ENCODE measurements around the gene C1orf35.

C1orf35 gene

GRCh38 chr1:228102791-228103620, at the start of gene C1orf35:
Gene C1orf35 (minus strand): TSS chr1:228103325. CDS start chr1:228103227, 98 bp downstream.
- peak; percentile 75 for DNase-seq (ENCODE audit: low spot score)

GRCh38 chr1:228152918-228153258, 49.8 kb upstream of the C1orf35 start:
- no peak for DNase-seq (ENCODE audit: low spot score)

GRCh38 chr1:228152097-228152917, 49.2 kb upstream of the C1orf35 start:
- DNase-seq (ENCODE audit: low spot score) = no peak

- DNase-seq (ENCODE audit: low spot score) = no peak
Observed at GRCh38 chr1:228151180-228151925, 48.2 kb upstream of the C1orf35 start.

- no peak for DNase-seq (ENCODE audit: low spot score)
Observed at GRCh38 chr1:228150461-228151179, 47.5 kb upstream of the C1orf35 start.

- no peak for DNase-seq (ENCODE audit: low spot score)
Observed at GRCh38 chr1:228150120-228150460, 47.0 kb upstream of the C1orf35 start.

- DNase-seq (ENCODE audit: low spot score) = no peak
Observed at GRCh38 chr1:228149406-228150119, 46.4 kb upstream of the C1orf35 start, which contains the start of gene GJC2. Gene GJC2 (plus strand): TSS chr1:228149930. CDS start chr1:228157759, 7,829 bp downstream.

GRCh38 chr1:228148935-228149405, 45.8 kb upstream of the C1orf35 start:
- no peak for DNase-seq (ENCODE audit: low spot score)

GRCh38 chr1:228148196-228148861, 45.2 kb upstream of the C1orf35 start:
- no peak for DNase-seq (ENCODE audit: low spot score)

- no peak for DNase-seq (ENCODE audit: low spot score)
Observed at GRCh38 chr1:228147768-228148167, 44.6 kb upstream of the C1orf35 start.

GRCh38 chr1:228147151-228147693, 44.1 kb upstream of the C1orf35 start:
- DNase-seq (ENCODE audit: low spot score) = no peak

GRCh38 chr1:228146417-228147150, 43.5 kb upstream of the C1orf35 start:
- no peak for DNase-seq (ENCODE audit: low spot score)

GRCh38 chr1:228145463-228146416, 42.6 kb upstream of the C1orf35 start:
- DNase-seq (ENCODE audit: low spot score) = peak; percentile 72

- DNase-seq (ENCODE audit: low spot score) = peak; percentile 13
Observed at GRCh38 chr1:228144993-228145343, 41.8 kb upstream of the C1orf35 start.

- DNase-seq (ENCODE audit: low spot score) = no peak
Observed at GRCh38 chr1:228144193-228144992, 41.3 kb upstream of the C1orf35 start.

- no peak for DNase-seq (ENCODE audit: low spot score)
Observed at GRCh38 chr1:228143480-228144192, 40.5 kb upstream of the C1orf35 start.

- peak; percentile 20 for DNase-seq (ENCODE audit: low spot score)
Observed at GRCh38 chr1:228142701-228143136, 39.6 kb upstream of the C1orf35 start.

Measured in hematopoietic multipotent progenitor cell treated with erythropoietin and hydrocortisone succinate and interleukin-3 and kit ligand, for 17 days (in vitro differentiated cells).